ENCODE results near the gene CHRNA5.
A peak's percentile ranks its signal among the peaks of the same experiment; 100 is the strongest.
"Not testable (repeated sequence)": the region's sequence is repeated elsewhere in the genome, so short reads cannot be mapped to it uniquely, and the experiment has no call there.

The CHRNA5 gene

DNA sequence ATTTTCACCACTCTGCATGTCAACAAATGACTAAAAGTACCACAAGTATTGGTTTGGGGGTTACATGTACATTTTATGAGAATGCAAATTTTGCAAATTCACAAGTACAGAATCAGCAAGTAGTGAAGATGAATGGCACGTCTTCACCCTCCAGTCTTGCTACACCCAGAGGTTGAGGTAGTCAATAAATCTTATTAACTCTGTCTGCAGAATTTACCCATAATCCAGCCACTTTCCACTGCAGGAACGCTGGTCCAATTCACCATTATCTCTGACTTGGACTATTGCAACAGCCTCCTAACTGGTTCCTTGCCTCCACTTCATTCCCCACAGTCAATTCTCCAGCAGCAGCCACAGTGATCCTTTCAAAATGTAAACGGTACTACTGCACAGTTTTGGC is 14.5 kb upstream of the CHRNA5 start:
- no peak overlapping the region for H3K4me3 ChIP-seq
- no peak overlapping the region for H3K27ac ChIP-seq
- no peak for DNase-seq (ENCODE audit: low spot score)
- TF ChIP-seq, protein P1, sequence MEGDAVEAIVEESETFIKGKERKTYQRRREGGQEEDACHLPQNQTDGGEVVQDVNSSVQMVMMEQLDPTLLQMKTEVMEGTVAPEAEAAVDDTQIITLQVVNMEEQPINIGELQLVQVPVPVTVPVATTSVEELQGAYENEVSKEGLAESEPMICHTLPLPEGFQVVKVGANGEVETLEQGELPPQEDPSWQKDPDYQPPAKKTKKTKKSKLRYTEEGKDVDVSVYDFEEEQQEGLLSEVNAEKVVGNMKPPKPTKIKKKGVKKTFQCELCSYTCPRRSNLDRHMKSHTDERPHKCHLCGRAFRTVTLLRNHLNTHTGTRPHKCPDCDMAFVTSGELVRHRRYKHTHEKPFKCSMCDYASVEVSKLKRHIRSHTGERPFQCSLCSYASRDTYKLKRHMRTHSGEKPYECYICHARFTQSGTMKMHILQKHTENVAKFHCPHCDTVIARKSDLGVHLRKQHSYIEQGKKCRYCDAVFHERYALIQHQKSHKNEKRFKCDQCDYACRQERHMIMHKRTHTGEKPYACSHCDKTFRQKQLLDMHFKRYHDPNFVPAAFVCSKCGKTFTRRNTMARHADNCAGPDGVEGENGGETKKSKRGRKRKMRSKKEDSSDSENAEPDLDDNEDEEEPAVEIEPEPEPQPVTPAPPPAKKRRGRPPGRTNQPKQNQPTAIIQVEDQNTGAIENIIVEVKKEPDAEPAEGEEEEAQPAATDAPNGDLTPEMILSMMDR (IDR thresholded peaks at IDR 0.05) = no peak

DNA sequence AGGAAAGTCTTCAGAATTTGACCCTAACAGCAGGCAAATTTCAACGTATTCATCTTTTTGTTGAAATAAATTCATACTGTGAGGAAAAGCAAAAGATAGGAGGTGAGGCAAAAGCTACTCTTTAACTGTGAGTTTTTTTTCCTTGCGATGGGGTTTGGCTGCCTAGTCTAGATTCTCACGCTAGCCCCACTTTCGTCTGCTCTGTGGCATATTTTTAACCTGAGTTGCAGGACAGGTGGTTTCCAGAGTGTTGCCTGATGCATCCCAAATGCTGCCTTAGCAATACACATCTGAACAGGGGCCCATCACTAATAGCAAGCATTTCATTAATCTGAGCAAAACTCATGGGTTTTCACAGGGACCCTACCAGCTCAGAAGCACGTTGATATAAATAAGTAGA is 13.4 kb upstream of the CHRNA5 start:
- TF ChIP-seq, protein P1 (IDR thresholded peaks at IDR 0.05) = no peak
- no peak for DNase-seq (ENCODE audit: low spot score)
- H3K27ac ChIP-seq = no peak overlapping the region
- H3K4me3 ChIP-seq = no peak overlapping the region

DNA sequence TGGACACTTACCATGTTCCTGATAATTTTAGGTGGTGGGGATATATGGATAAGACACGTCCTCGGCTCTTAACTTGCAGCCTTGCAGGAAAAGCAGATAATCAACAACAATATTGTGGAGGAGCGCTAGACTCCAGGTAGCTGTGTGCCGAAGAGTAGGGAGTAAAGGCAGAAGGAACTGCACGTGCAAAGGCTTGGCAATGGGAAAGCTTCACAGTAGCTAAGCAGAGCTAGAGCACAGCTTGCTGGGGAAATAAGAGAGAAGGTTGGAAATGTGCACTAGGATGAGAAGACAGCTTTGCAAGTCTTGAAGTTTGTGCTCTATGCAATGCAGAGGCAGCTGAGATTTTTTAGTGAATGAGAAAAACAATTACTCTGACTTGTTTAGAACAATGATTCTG is 12.7 kb upstream of the CHRNA5 start:
- no peak overlapping the region for H3K27ac ChIP-seq
- TF ChIP-seq, protein P1 (IDR thresholded peaks at IDR 0.05) = no peak
- no peak overlapping the region for H3K4me3 ChIP-seq
- no peak for DNase-seq (ENCODE audit: low spot score)

DNA sequence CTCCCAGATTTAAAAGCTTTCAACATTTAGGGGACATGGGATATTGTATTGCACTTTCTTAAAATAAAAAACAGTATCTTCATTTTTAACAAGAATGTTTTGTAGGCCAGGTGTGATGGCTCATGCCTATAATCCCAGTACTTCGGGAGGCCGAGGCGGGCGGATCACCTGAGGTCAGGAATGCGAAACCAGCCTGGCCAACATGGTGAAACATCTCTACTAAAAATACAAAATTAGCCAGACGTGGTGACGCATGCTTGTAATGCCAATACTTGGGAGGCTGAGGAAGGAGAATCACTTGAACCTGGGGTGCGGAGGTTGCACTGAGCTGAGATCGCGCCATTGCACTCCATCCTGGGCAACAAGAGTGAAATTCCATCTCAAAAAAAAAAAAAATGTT is 5.1 kb upstream of the CHRNA5 start:
- not testable (repeated sequence) for H3K27ac ChIP-seq; DNase-seq (ENCODE audit: low spot score); H3K4me3 ChIP-seq

DNA sequence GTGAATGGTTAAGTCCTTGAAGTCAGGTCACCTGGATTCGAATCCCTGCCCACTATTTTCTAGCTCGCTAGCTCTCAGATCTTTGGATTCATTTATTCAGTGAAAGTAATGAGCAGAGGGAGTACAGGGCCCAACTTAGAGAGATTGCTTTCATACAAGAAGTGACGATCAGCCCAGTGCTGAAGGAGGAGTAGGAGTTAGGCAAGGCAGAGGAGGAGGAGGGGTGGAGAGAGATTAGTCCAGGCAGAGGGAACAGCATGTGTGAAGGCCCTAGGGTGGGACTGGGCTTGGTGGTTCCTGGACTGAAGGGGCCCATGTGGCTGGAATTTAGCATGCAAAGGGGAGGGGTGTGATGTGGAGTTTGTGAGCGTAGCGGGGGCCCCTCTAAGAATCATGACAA is 3.8 kb upstream of the CHRNA5 start:
- no peak overlapping the region for H3K4me3 ChIP-seq
- no peak overlapping the region for H3K27ac ChIP-seq
- DNase-seq (ENCODE audit: low spot score) = no peak
- TF ChIP-seq, protein P1 (IDR thresholded peaks at IDR 0.05) = no peak

DNA sequence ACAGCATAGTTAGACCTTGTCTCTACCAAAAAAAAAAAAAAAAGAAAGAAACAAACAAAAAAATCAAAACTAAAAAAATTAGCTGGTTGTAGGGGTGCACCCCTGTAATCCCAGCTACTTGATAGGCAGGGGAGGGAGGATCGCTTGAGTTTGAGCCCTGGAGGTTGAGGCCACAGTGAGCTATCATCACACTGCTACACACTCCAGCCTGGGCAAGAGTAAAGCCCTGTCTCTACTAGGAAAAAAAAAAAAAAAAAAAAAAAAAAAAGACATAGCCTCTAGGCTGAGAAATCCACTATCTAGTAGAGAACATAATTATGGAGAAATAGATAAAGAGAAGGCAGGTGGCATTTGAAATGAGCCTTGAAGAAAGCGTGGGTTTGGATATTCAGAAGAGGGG is 2.2 kb upstream of the CHRNA5 start:
- TF ChIP-seq, protein P1 (IDR thresholded peaks at IDR 0.05) = no peak
- Histone ChIP-seq H3K4me3 (no peak overlapping the region), H3K27ac (no peak overlapping the region)
- no peak for DNase-seq (ENCODE audit: low spot score)

DNA sequence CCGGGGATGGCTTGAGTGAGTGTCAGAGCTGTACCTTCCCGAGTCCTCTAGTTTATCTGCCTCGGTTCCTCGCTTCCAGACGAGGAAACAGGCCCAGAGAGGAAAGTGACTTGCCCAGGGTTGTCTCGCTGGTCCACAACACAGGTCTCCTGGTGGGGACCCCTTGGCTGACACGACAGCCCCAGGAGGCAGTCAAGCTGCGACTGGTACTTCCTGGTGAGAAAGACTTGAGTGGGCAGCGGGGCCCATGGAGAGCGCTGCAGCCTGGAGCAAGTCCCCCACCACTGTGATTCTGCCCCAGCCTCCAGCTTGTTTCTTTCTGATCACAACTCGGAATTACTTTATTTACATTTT is 600 bp upstream of the CHRNA5 start:
- no peak for DNase-seq (ENCODE audit: low spot score)
- TF ChIP-seq, protein P1 (IDR thresholded peaks at IDR 0.05) = no peak
- Histone ChIP-seq H3K27ac (no peak overlapping the region), H3K4me3 (peak overlapping the region; percentile 67)

All from coronary artery (tissue), 2 donors.